ENCODE measurements around the gene POLR3H.

DNA sequence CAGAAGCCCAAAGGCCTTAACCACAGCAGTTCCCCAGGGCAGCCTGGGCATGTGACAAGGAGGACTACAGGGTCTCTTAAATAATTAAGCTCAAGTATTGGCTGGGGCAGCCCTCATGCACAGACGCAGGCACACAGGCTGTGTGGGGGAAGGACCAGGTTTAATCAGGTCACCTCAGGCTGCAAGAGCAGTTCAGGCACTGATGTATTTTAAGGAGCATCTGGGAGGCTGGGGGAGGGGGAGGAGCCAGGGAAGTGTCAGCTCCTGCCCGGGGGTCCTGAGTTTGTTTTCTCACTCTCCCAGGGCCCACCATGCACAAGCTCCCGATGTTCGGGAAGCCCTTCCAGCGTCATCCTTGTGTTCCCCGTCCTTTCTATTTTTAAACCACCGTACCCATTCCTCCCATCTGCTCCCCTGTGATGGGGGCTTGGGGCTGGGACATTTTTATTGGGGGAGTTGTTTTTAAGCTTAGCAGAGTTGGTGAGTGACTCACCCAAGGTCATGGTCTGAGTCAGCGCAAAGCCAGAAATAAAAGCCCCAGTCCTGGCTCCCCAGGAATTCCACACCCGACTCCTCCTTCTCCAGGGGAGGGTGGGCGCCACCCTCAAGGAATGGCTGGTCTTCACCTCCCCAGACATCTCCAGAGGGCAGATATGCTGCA is 18.9 kb upstream of the POLR3H start:
- TF ChIP-seq GATA3 (IDR thresholded peaks at IDR 0.05; ENCODE audit: low read depth, low read length): no peak
- TF ChIP-seq GATA2 (IDR thresholded peaks at IDR 0.05; ENCODE audit: low read depth, low read length): no peak

All from SH-SY5Y (cell line).